Activated T-helper 1 cell treated with anti-CD3 and anti-CD28 coated beads, Interleukin-12 subunit alpha, Interleukin-12 subunit beta, Interleukin-2, Interleukin-4 antibody, amounts not matched to agents 30 ng/mL and 10 ng/mL and 1 ng/mL, durations not matched to agents 14 hours and 24 hours and 36 hours (primary cell): ENCODE results near the gene NR1I3. TPM values are rescaled to one million over a fixed set of nuclear protein-coding genes. Genes with fewer than 3 reads are reported as not detected.

Experiments used
- DNase-seq: peaks from one replicate; pipeline ENCODE4 v3.0.0; 2021; ENCODE audit warnings: low spot score
- H3K27ac Mint-ChIP-seq: one replicate; pipeline ENCODE4 v1.8.0; 2021; ENCODE audit warnings: mild to moderate bottlenecking, mixed read lengths
- H3K27me3 Mint-ChIP-seq: one replicate; pipeline ENCODE4 v1.8.0; 2022; ENCODE audit warnings: mild to moderate bottlenecking, moderate library complexity, mixed read lengths; ENCODE audit not compliant: insufficient read depth
- H3K36me3 Mint-ChIP-seq: one replicate; pipeline ENCODE4 v1.8.0; 2021; ENCODE audit warnings: low read depth, mixed read lengths
- H3K4me1 Mint-ChIP-seq: one replicate; pipeline ENCODE4 v1.8.0; 2021; ENCODE audit warnings: low read depth, mixed read lengths
- H3K4me3 Mint-ChIP-seq: one replicate; pipeline ENCODE4 v1.8.0; 2021; ENCODE audit warnings: mild to moderate bottlenecking, moderate library complexity, mixed read lengths
- H3K9me3 Mint-ChIP-seq: one replicate; pipeline ENCODE4 v1.8.0; 2021; ENCODE audit warnings: mixed read lengths
- intact Hi-C: fragments of 100-400 bp; cut with micrococcal nuclease; formaldehyde crosslinking; loops from one replicate; pipeline ENCODE4 v1.15.1; 2024
- total RNA-seq: library from RNA; stranded (reverse); gene quantifications from 2 replicates; pipeline ENCODE4 v1.2.3, GENCODE V29; 2022

NR1I3 gene
- total RNA-seq, 1 donor from 2014 or later: not detected

DNA sequence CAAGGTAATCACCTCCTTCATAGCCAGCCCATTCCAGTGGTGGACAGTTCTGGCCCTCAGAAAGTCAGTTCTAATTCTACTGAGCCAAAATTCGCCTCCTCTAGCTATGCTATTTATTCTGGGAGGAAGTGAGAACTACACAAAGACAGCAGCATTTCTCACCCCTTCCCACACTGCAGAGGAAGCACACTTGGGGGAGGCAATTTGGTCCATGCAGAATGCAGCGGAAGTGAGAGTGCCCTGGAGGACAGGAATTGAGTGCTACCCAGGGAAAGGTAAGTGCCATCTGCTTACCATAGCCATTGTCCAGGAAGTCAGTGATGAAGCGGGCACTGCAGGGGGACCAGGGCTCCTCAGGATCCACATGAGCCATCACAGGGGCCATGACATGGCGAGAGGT is 42.8 kb downstream of the NR1I3 start:
- DNase-seq: no peak
- Mint-ChIP-seq H3K27ac (peak overlapping the region; percentile 11), H3K36me3 (no peaks in the 10 kb centered on the region), H3K4me3 (no peak overlapping the region), H3K27me3 (no peaks in the 10 kb centered on the region), H3K4me1 (peaks cover 51% of the 10 kb centered on the region), H3K9me3 (no peaks in the 10 kb centered on the region)
- intact Hi-C loops: no loop called here

DNA sequence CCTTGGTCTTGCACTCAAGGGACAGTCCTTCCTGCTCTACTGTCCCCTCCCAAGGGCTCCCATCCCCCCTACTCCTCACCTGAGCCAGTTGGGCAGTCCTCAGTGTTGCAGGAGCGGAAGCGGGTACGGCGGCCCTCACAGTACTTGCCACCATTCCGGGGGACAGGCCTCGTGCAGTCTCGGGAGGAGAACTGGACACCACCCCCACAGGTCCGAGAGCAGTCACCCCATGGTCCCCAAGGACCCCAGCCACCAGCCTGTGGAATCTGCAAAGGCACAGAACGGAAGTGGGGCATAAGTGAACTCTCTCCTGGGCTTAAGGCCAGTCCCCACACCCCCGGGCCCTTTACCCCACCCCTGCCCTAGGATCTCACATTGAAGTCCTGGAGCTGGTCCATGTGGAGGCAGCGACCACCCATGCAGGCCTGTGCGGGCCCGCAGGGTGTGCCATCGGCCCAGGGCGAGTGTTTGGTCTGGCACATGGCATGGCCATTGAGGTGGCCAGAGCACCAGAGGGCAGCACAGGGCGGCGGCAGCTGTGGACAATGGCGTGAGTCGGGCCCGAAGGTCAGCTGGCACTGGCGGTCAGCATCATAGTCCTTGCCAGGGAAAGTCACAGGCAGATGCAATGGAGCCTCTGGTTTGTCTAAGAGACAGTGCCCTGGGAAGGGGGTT is 44.3 kb downstream of the NR1I3 start:
- Mint-ChIP-seq H3K4me3 (no peak overlapping the region), H3K9me3 (no peaks in the 10 kb centered on the region), H3K27ac (no peak overlapping the region), H3K27me3 (no peaks in the 10 kb centered on the region), H3K36me3 (no peaks in the 10 kb centered on the region), H3K4me1 (peaks cover 48% of the 10 kb centered on the region)
- no peak for DNase-seq
- intact Hi-C loops: no loop called here

DNA sequence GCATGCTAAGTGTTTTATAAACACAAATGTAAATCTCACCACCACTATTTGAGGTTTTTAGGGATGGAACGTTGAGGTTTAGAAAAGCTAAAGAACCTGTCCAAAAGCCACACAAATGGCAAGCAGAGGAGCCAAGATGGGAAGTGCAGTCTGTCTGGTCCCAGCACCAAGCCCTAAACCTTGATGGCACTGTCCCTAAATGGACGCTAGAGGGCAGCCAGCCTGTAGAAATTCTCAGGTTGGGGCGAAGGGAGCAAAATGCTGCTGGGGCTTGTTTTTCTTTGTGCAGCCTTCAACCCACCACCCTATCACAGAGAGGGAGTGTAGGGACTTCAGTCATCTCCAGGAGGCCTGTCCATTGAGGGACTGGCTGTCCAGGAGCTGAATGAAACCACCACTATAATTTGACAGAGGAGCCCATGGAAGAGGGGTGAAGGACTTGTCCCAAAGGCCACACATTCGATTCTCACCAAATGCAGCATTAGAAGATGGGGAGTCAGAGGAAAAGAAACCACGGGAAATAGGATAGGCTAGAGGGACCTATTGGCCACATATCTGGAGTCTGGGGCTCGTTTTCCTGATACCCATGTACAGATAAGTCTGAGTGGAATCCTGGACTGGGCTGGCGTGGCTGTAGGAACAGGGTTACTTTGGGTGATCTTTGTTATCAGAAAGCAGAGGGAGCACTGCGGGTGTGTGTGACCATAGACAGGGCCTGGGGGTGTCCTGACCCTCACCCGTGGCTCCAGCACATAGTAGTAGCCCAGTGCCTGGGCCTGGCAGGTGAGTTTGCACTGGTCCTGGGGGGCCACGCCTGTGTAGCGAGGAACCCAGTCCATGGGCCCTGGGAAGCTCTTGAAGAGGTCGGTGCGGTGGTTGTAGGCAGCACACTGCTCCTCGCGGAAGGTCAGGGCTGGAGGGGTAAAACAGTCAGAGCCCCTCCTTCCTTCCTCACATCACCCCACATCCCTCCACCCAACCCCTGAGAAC is 45.2 kb downstream of the NR1I3 start:
- intact Hi-C loops: loop anchor here (1.0 kb wide), 5 partner anchors 10 to 190 kb away; partner anchors contain the start of genes B4GALT3 and NDUFS2
- Mint-ChIP-seq H3K4me3 (no peak overlapping the region), H3K27ac (peak overlapping the region; percentile 67), H3K27me3 (no peaks in the 10 kb centered on the region), H3K4me1 (peaks cover 53% of the 10 kb centered on the region), H3K9me3 (no peaks in the 10 kb centered on the region), H3K36me3 (no peaks in the 10 kb centered on the region)
- peak; percentile 63 for DNase-seq

DNA sequence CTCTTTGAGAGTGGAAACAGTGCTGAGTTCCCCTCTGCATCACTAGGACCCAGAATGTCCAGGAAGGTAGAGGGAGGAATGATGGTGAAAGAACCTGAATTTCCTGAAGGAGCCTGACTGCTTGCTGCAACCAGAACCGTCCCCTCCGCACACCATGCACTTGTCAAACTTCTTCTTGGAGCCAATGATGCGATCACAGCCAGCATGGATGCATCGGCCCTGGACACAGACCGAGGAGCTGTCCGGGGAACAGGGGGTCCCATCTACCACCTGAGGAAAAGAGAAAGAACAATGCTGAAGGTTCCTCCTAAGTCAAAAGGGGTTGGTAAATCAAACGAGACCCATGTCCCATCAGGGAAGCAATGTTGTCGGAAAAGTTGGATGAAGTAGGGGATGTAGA is 46.0 kb downstream of the NR1I3 start:
- Mint-ChIP-seq H3K4me1 (peaks cover 54% of the 10 kb centered on the region), H3K27me3 (no peaks in the 10 kb centered on the region), H3K36me3 (peaks cover 3% of the 10 kb centered on the region), H3K27ac (no peak overlapping the region), H3K9me3 (no peaks in the 10 kb centered on the region), H3K4me3 (no peak overlapping the region)
- intact Hi-C loops: loop anchor here (1.0 kb wide), 5 partner anchors 10 to 190 kb away; partner anchors contain the start of genes B4GALT3 and NDUFS2
- DNase-seq: no peak

DNA sequence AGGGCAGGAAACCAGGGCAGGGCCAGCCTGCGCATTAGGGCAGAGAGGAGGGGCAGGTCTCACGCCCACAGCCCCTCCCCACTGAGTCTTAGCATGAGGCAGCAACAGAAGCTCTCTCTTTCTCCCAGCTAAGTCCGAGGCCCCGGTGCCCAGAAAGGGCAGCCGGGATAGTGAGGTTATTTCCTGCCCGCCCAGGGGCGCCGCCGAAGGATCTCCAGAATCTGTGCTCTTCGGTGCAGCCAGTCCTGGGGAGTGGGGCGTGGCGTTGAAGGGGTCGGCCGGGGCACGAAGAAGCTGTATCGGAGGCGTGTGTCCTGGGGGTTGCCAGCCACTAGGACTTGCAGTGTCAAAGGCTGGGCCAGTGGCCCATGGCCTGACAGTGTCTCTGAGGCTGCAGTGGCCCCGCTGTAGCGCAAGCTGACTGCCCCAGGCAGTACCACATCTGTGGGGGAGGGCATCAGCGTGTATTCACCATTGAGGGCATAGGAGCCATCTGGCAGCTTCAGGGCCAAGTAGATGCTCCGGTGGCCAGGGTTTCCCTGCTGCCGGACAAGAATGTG is 47.0 kb downstream of the NR1I3 start:
- no peak overlapping the region for H3K27ac Mint-ChIP-seq
- H3K36me3 Mint-ChIP-seq: peaks cover 3% of the 10 kb centered on the region
- DNase-seq: no peak
- H3K4me1 Mint-ChIP-seq: peaks cover 61% of the 10 kb centered on the region
- H3K4me3 Mint-ChIP-seq: no peak overlapping the region
- no peaks in the 10 kb centered on the region for H3K27me3 Mint-ChIP-seq
- no peaks in the 10 kb centered on the region for H3K9me3 Mint-ChIP-seq
- intact Hi-C loops: no loop called here

DNA sequence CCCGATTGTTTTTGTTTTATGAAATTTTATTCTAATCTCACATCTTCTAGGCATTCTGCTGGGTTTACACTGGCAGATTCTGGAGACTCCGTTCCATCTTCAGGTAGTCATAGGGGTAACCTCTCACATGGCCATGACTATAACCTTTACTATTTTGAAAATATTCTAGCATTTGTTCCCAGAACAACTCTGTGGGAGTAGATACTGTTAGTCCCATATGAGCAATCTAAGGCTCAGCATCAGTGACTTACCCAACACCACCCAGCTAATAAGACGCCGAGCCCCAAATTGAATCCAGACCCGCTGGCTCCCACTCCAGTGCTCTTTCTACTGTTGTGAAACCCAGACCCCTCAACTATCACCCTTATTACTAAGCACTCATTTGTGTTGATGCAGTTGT is 49.0 kb downstream of the NR1I3 start:
- intact Hi-C loops: no loop called here
- Mint-ChIP-seq H3K9me3 (no peaks in the 10 kb centered on the region), H3K27ac (no peak overlapping the region), H3K36me3 (peaks cover 6% of the 10 kb centered on the region), H3K27me3 (no peaks in the 10 kb centered on the region), H3K4me1 (peaks cover 66% of the 10 kb centered on the region), H3K4me3 (no peak overlapping the region)
- DNase-seq: no peak

DNA sequence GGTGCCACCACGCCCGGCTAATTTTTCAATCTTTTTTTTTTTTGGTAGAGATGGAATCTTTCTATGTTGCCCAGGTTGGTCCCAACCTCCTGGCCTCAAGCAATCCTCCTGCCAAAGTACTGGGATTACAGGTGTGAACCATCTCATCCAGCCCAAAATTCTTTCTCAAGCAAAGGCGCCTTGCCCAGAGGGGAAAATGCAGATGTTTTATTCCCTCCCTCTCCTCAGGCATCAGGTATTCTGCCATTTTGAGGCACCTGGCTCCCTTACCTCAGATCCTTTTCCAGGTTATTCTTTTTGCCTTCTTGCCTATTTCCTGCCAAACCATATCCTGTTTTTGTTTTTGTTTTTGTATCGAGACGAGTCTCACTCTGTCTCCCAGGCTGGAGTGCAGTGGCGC is 49.6 kb downstream of the NR1I3 start:
- Mint-ChIP-seq H3K4me1 (peaks cover 70% of the 10 kb centered on the region), H3K27ac (peak overlapping the region; percentile 56), H3K27me3 (no peaks in the 10 kb centered on the region), H3K9me3 (no peaks in the 10 kb centered on the region), H3K4me3 (no peak overlapping the region), H3K36me3 (peaks cover 6% of the 10 kb centered on the region)
- DNase-seq: no peak
- intact Hi-C loops: no loop called here

DNA sequence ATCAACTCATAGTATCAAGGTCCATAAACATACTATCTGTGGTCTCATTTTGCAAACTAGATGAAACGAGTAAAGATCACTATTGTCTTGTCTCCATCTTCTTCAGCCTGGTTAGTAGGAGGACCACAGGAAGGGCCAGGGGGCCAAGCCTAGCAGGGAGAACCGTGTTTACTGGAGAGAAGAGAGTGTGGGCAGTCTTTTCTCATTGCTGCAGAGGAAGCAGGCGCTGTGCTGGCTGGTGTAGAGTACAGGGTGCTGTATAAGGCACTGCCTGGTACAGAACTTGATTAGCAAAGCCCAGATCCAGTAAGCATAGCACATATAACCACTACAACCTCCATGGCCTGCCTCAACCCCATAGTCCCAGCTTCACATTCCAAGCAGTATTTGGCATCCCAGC is 50.7 kb downstream of the NR1I3 start:
- intact Hi-C loops: no loop called here
- Mint-ChIP-seq H3K4me3 (no peak overlapping the region), H3K36me3 (peaks cover 7% of the 10 kb centered on the region)

DNA sequence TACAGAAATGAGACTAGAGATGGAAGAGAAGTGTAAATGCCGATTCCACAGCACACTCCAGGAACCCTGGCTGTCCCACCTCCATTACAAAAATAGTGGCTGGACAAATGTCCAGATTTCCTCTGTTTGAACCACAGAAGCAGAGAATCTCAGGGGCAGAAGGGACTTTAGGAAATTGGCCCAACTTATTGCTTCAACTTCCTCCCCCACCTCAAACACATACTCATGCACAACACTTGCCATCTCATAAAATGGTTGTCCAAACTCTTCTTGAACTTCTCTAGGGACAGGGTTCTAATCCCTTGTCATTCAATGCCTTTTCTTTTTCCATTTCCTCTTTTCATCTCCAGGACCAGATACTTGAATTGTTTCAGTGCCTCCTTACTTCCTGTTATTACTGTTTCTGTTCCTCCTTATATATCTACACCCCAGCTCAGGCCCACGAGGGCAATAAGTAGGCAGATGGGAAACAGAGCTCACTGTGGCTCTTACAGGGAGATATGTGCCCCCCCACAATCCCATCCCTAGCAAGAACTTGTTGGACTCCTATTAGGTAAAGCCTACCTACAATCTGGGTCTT is 52.2 kb downstream of the NR1I3 start:
- H3K4me3 Mint-ChIP-seq: peak overlapping the region; percentile 56
- intact Hi-C loops: loop anchor here (1.0 kb wide), 2 partner anchors 9 to 16 kb away; partner anchors contain the start of genes B4GALT3 and NDUFS2
- H3K27me3 Mint-ChIP-seq: no peaks in the 10 kb centered on the region
- H3K36me3 Mint-ChIP-seq: peaks cover 8% of the 10 kb centered on the region
- DNase-seq: no peak
- no peaks in the 10 kb centered on the region for H3K9me3 Mint-ChIP-seq
- H3K27ac Mint-ChIP-seq: peak overlapping the region; percentile 95
- peaks cover 76% of the 10 kb centered on the region for H3K4me1 Mint-ChIP-seq

More for the DNA sequence above, 50.7 kb downstream of the NR1I3 start:
- Mint-ChIP-seq H3K4me1 (peaks cover 73% of the 10 kb centered on the region), H3K27ac (peak overlapping the region; percentile 49), H3K9me3 (no peaks in the 10 kb centered on the region), H3K27me3 (no peaks in the 10 kb centered on the region)
- DNase-seq: no peak

DNA sequence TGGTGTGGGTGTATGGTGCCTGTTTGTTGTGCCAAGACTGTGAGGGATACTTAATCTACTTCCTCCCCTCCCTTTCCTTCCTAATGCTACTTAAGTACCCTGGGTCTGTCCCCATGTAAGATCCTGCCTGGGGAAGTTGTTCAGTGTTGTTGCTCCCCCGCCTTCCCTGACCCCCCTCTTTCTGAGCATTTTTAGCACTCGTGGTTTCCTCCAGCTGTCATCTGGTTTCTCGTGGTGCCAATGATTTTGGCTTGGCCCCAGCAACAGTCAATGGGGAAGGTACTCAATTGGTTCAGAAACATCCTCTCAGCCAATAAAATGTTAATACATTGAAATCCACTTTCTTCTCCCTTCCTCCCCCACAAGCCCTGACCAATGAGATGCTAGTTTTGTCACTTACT is 52.7 kb downstream of the NR1I3 start:
- Mint-ChIP-seq H3K36me3 (peaks cover 8% of the 10 kb centered on the region), H3K4me1 (peaks cover 81% of the 10 kb centered on the region), H3K9me3 (no peaks in the 10 kb centered on the region), H3K4me3 (peak overlapping the region; percentile 53), H3K27me3 (no peaks in the 10 kb centered on the region), H3K27ac (peak overlapping the region; percentile 95)
- intact Hi-C loops: loop anchor here (1.0 kb wide), 2 partner anchors 8 to 17 kb away; partner anchors contain the start of genes B4GALT3 and NDUFS2
- peak; percentile 74 for DNase-seq

DNA sequence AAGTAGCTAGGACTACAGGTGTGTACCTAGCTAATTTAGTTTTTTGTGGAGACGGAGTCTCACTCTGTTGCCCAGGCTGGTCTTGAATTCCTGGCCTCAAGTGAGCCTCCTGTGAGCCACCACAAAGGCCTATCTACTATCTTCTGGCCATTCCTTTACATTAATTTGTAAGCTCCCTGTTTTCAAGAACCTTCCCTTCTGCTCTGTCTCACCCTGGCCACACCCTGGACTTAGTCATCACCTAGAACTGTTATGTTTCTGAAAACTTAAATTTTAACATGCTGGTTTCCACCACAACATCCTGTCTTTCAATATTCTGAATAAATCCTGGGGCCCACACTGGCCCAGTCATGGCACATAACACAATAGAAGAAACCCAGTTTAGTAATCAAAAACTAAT is 55.8 kb downstream of the NR1I3 start:
- peaks cover 78% of the 10 kb centered on the region for H3K4me1 Mint-ChIP-seq
- H3K27me3 Mint-ChIP-seq: no peaks in the 10 kb centered on the region
- H3K27ac Mint-ChIP-seq: peak overlapping the region; percentile 92
- intact Hi-C loops: loop anchor here (1.0 to 5.0 kb wide), 5 partner anchors 15 to 205 kb away; partner anchors contain the start of genes PPOX and UFC1
- peak; percentile 55 for DNase-seq
- H3K9me3 Mint-ChIP-seq: no peaks in the 10 kb centered on the region
- H3K36me3 Mint-ChIP-seq: peaks cover 8% of the 10 kb centered on the region
- peak overlapping the region; percentile 66 for H3K4me3 Mint-ChIP-seq

DNA sequence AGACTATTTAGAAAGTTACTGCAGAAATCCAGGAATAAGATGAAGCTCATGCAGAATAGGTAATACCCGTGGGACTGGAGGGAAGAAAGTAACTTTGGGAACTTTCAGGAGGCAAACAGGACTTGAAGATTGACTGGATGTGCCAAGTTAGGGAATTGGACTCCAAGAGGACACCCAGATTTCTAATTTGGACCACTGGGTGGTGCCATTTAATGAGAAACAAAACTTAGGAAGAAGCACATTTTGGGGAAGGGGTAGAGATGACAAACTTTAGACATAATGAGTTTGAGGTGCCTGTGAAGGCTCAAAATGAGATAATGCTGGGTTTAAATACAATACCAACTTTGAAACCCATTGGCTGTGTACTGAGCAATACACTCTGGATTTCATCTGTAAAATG is 57.4 kb downstream of the NR1I3 start:
- Mint-ChIP-seq H3K4me3 (peak overlapping the region; percentile 37), H3K27ac (peak overlapping the region; percentile 71), H3K27me3 (no peaks in the 10 kb centered on the region), H3K9me3 (no peaks in the 10 kb centered on the region), H3K36me3 (peaks cover 6% of the 10 kb centered on the region), H3K4me1 (peaks cover 75% of the 10 kb centered on the region)
- intact Hi-C loops: loop anchor here (5.0 kb wide), 1 partner anchor 207 kb away; no protein-coding TSS in a partner anchor
- DNase-seq: no peak
